GM12878 (cell line): ENCODE data around the gene RFT1.

ENCODE experiments used
- CHD1 ChIP-seq: IDR thresholded peaks from 2 replicates; pipeline ENCODE4 v1.6.1; 2012; ENCODE audit warnings: low read depth, low read length, improper control_type of control experiment
- EP300 ChIP-seq, 2 experiments: fragments of 150-350 bp in 1 of 2; IDR thresholded peaks; 2 replicates each; pipeline ENCODE4 v1.6.1; 2011 to 2012; ENCODE audit warnings: low read depth in 2 of 2, low read length in 2 of 2, borderline replicate concordance in 1 of 2, improper control_type of control experiment in 1 of 2, inconsistent platforms in 1 of 2; ENCODE audit not compliant: control insufficient read depth in 1 of 2
- MTA3 ChIP-seq: IDR thresholded peaks from 2 replicates; pipeline ENCODE4 v1.6.1; 2012; ENCODE audit warnings: low read length, inconsistent platforms, borderline replicate concordance
- NFYB ChIP-seq: IDR thresholded peaks from 2 replicates; pipeline ENCODE4 v1.6.1; 2011; ENCODE audit warnings: low read depth, mild to moderate bottlenecking, low read length, improper control_type of control experiment, moderate library complexity; ENCODE audit not compliant: insufficient read depth
- POLR2A ChIP-seq: IDR thresholded peaks from 2 replicates; pipeline ENCODE4 v1.6.1; 2011; ENCODE audit warnings: low read depth, mild to moderate bottlenecking, low read length
- POLR2AphosphoS2 ChIP-seq: IDR thresholded peaks from 2 replicates; pipeline ENCODE4 v1.6.1; 2011; ENCODE audit warnings: low read depth, mild to moderate bottlenecking, low read length, improper control_type of control experiment, moderate library complexity
- SMAD1 ChIP-seq: fragments of 450-650 bp; IDR thresholded peaks from 2 replicates; pipeline ENCODE4 v1.6.1; 2018; ENCODE audit warnings: mild to moderate bottlenecking, low read depth; ENCODE audit not compliant: partially characterized antibody
- ZNF622 ChIP-seq: fragments of 450-650 bp; IDR thresholded peaks from 2 replicates; pipeline ENCODE4 v1.6.1; 2017; ENCODE audit warnings: mild to moderate bottlenecking, inconsistent platforms
- ZSCAN29 ChIP-seq: fragments of 450-650 bp; IDR thresholded peaks from 2 replicates; pipeline ENCODE4 v1.6.1; 2017; ENCODE audit warnings: mild to moderate bottlenecking, moderate library complexity
- TF ChIP-seq, protein P1 (sequence below): fragments of 450-650 bp; formaldehyde crosslinking; IDR thresholded peaks from 2 replicates; pipeline ENCODE4 v1.5.0; 2022; ENCODE audit warnings: mild to moderate bottlenecking, missing genetic modification characterization
- TF ChIP-seq, protein P2 (sequence below), 3 experiments: IDR thresholded peaks in 2 of 3; conservative IDR thresholded peaks in 1 of 3; 2 replicates each; pipeline ENCODE4 v1.5.1; 2011; ENCODE audit warnings: low read depth in 3 of 3, low read length in 3 of 3, mild to moderate bottlenecking in 3 of 3, control low read depth in 2 of 3, moderate library complexity in 2 of 3, inconsistent platforms in 1 of 3, mixed read lengths in 1 of 3; ENCODE audit not compliant: control insufficient read depth in 2 of 3, insufficient read depth in 1 of 3; ENCODE audit errors: extremely low read depth in 1 of 3
- TF ChIP-seq, protein P3 (sequence below): IDR thresholded peaks from 2 replicates; pipeline ENCODE4 v1.6.1; 2012; ENCODE audit warnings: low read depth, low read length, improper control_type of control experiment
- TF ChIP-seq, protein P4 (sequence below): fragments of 450-650 bp; formaldehyde crosslinking; IDR thresholded peaks from 2 replicates; pipeline ENCODE4 v1.4.0; 2022; ENCODE audit warnings: mild to moderate bottlenecking, moderate library complexity
- TF ChIP-seq, protein P5 (sequence below): IDR thresholded peaks from 2 replicates; pipeline ENCODE4 v1.6.1; 2011; ENCODE audit warnings: borderline replicate concordance, low read depth, mild to moderate bottlenecking, moderate library complexity, low read length; ENCODE audit not compliant: insufficient read depth, poor library complexity, severe bottlenecking

DNA sequence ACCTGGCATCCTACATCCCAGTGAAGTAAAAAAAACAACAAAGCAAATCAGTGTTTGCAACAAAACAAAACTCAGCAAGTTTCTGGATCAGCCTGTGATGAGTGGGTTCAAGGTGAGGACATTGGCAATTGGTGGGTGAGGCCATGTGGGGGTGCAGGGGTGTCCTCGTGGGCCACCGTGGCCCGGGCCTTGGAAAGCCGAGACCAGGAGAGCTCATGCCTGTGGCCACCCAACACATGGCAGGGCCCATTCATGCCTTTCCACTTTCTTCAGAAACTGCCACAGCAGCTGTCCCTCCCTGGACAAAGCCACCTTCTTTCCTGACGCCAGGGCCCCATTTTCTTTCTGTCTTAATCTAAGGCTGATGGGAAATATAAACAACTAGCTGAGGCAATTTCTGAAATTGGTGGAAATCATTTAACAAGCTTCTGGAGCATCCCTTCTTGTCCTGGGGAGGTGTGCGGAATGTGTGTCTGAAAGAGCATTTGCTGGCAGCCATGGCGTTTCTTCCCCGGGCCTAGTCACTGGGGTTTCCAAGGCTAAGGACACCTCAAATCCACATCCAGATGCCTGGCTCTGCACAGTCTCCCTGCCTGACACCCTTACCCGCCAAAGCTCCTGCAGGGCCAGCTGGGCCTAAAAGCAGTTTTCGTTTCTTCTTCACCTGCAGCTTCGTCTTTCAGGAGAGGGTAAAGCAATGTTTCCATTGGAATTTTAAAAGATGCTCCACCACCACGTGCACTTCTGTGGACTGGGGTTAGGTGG lies 50.3 kb downstream of the RFT1 start:
- TF ChIP-seq, protein P1, sequence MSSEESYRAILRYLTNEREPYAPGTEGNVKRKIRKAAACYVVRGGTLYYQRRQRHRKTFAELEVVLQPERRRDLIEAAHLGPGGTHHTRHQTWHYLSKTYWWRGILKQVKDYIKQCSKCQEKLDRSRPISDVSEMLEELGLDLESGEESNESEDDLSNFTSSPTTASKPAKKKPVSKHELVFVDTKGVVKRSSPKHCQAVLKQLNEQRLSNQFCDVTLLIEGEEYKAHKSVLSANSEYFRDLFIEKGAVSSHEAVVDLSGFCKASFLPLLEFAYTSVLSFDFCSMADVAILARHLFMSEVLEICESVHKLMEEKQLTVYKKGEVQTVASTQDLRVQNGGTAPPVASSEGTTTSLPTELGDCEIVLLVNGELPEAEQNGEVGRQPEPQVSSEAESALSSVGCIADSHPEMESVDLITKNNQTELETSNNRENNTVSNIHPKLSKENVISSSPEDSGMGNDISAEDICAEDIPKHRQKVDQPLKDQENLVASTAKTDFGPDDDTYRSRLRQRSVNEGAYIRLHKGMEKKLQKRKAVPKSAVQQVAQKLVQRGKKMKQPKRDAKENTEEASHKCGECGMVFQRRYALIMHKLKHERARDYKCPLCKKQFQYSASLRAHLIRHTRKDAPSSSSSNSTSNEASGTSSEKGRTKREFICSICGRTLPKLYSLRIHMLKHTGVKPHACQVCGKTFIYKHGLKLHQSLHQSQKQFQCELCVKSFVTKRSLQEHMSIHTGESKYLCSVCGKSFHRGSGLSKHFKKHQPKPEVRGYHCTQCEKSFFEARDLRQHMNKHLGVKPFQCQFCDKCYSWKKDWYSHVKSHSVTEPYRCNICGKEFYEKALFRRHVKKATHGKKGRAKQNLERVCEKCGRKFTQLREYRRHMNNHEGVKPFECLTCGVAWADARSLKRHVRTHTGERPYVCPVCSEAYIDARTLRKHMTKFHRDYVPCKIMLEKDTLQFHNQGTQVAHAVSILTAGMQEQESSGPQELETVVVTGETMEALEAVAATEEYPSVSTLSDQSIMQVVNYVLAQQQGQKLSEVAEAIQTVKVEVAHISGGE (CRISPR knock-in tag), result no peak
- TF ChIP-seq, protein P2, sequence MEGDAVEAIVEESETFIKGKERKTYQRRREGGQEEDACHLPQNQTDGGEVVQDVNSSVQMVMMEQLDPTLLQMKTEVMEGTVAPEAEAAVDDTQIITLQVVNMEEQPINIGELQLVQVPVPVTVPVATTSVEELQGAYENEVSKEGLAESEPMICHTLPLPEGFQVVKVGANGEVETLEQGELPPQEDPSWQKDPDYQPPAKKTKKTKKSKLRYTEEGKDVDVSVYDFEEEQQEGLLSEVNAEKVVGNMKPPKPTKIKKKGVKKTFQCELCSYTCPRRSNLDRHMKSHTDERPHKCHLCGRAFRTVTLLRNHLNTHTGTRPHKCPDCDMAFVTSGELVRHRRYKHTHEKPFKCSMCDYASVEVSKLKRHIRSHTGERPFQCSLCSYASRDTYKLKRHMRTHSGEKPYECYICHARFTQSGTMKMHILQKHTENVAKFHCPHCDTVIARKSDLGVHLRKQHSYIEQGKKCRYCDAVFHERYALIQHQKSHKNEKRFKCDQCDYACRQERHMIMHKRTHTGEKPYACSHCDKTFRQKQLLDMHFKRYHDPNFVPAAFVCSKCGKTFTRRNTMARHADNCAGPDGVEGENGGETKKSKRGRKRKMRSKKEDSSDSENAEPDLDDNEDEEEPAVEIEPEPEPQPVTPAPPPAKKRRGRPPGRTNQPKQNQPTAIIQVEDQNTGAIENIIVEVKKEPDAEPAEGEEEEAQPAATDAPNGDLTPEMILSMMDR (IDR thresholded peaks at IDR 0.05 in 2 of 3, conservative IDR thresholded peaks at IDR 0.05 in 1 of 3; ENCODE audit: control insufficient read depth in 2 of 3, extremely low read depth in 1 of 3, insufficient read depth in 1 of 3, low read depth in 3 of 3, low read length in 3 of 3), result no peak
- TF ChIP-seq ZSCAN29 (no peak), POLR2A (no peak), EP300 (IDR thresholded peaks at IDR 0.05; ENCODE audit: borderline replicate concordance in 1 of 2, control insufficient read depth in 1 of 2, low read depth in 2 of 2, low read length in 2 of 2) (no peak), MTA3 (no peak), CHD1 (no peak), POLR2AphosphoS2 (no peak), SMAD1 (no peak), ZNF622 (no peak), NFYB (no peak)
- TF ChIP-seq, protein P3, sequence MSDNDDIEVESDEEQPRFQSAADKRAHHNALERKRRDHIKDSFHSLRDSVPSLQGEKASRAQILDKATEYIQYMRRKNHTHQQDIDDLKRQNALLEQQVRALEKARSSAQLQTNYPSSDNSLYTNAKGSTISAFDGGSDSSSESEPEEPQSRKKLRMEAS, result no peak
- TF ChIP-seq, protein P4, sequence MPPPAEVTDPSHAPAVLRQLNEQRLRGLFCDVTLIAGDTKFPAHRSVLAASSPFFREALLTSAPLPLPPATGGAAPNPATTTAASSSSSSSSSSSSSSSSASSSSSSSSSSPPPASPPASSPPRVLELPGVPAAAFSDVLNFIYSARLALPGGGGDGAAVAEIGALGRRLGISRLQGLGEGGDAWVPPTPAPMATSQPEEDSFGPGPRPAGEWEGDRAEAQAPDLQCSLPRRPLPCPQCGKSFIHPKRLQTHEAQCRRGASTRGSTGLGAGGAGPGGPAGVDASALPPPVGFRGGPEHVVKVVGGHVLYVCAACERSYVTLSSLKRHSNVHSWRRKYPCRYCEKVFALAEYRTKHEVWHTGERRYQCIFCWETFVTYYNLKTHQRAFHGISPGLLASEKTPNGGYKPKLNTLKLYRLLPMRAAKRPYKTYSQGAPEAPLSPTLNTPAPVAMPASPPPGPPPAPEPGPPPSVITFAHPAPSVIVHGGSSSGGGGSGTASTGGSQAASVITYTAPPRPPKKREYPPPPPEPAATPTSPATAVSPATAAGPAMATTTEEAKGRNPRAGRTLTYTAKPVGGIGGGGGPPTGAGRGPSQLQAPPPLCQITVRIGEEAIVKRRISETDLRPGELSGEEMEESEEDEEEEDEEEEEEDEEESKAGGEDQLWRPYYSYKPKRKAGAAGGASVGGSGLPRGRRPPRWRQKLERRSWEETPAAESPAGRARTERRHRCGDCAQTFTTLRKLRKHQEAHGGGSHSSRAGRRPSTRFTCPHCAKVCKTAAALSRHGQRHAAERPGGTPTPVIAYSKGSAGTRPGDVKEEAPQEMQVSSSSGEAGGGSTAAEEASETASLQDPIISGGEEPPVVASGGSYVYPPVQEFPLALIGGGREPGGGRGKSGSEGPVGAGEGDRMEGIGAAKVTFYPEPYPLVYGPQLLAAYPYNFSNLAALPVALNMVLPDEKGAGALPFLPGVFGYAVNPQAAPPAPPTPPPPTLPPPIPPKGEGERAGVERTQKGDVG (CRISPR knock-in tag), result no peak
- TF ChIP-seq, protein P5, sequence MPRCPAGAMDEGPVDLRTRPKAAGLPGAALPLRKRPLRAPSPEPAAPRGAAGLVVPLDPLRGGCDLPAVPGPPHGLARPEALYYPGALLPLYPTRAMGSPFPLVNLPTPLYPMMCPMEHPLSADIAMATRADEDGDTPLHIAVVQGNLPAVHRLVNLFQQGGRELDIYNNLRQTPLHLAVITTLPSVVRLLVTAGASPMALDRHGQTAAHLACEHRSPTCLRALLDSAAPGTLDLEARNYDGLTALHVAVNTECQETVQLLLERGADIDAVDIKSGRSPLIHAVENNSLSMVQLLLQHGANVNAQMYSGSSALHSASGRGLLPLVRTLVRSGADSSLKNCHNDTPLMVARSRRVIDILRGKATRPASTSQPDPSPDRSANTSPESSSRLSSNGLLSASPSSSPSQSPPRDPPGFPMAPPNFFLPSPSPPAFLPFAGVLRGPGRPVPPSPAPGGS, result no peak
